ENCODE results near the gene BIVM. TPM values are rescaled to one million over a fixed set of nuclear protein-coding genes. Genes with fewer than 3 reads are reported as not detected.
A peak's percentile ranks its signal among the peaks of the same experiment; 100 is the strongest.

BIVM gene
- total RNA-seq, 2 experiments from 2014 or later: 12.9 to 13.5 TPM

DNA sequence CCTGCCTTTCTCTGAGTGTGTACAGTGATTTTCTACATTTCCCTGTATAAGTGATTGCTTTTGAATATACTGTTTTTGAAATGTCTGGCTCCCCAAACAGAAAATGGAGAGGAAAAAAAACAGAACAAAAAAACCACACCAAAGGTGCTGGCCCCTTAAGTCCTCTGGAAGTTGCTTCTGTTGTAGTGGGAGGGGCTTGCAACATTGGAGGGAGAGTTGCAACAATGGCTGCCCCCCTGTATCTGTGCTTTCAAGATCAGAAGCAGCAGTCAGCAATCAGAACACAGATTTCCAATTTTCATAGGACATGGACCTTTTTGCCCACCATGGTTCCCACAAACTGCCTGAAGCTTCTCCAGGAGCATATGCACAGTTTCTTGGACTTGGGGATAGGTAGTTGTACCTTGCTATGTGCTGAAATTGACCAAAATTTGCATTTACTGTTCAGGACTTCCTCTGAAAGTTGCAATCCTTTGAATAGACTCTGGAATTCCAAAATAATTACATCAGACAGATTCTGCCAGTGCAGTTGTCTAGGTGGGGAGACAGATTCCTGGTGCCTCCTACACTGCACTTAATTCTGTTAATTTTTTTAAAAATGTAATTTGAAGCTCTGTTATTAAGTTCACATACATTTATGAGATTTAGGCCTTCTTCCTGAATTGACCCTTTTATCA, 13.8 kb downstream of the BIVM start:
- no peak overlapping the region for H3K27ac Mint-ChIP-seq
- no peaks in the 10 kb centered on the region for H3K27me3 Mint-ChIP-seq
- H3K9me3 Mint-ChIP-seq: peaks cover 4% of the 10 kb centered on the region
- DNase-seq: no peak
- peaks cover 16% of the 10 kb centered on the region for H3K4me1 Mint-ChIP-seq
- no peak overlapping the region for H3K4me3 Mint-ChIP-seq
- peaks cover 37% of the 10 kb centered on the region for H3K36me3 Mint-ChIP-seq

DNA sequence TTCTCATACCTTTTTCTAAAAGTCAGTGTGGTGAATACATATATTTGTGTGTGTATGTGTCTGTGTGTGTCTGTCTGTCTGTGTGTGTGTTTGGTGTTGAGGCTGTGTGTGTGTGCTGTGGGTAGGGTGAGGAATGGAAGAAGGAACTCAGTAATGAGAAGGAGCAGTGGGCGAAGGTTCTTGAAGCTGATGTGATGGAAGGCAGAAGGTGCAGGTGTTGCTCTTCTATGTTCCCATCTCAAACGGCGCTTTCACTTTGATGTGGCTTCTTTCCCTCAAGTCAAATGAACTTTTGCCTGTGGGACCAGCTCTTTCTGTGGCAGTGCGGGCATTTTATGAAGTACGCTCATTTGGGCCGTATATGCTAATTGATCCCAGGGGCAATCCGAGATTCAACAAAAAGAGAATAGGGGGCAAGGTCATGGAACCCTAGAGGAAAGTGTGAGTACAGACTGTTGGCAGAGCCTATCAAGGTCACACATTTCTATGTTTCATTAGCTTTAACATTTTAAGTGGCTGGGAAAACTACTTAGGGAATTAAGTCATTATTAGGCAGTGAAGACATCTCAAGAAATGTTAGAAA, 15.2 kb downstream of the BIVM start:
- Mint-ChIP-seq H3K9me3 (peaks cover 4% of the 10 kb centered on the region), H3K4me3 (no peak overlapping the region), H3K4me1 (peaks cover 16% of the 10 kb centered on the region), H3K27ac (no peak overlapping the region), H3K27me3 (no peaks in the 10 kb centered on the region), H3K36me3 (peaks cover 38% of the 10 kb centered on the region)
- DNase-seq: no peak

DNA sequence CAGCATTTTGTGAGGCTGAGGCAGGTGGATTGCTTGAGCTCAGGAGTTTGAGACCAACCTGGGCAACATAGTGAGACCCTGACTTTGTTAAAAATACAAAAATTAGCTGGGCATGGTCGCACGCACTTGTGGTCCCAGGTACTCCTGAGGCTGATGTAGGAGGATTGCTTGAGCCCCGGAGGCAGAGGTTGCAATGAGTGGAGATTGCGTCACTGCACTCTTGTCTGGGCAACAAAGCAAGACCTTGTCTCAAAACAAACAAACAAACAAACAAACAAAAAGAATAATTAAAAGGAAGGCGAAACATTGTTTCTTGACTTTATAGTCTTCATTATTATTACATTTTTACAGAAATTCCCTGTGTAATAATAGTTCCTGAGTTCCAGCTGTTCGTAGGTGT, 15.9 kb downstream of the BIVM start:
- Mint-ChIP-seq H3K27me3 (no peaks in the 10 kb centered on the region), H3K36me3 (peaks cover 34% of the 10 kb centered on the region), H3K4me3 (no peak overlapping the region), H3K4me1 (peaks cover 16% of the 10 kb centered on the region), H3K9me3 (peaks cover 4% of the 10 kb centered on the region), H3K27ac (no peak overlapping the region)
- no peak for DNase-seq

DNA sequence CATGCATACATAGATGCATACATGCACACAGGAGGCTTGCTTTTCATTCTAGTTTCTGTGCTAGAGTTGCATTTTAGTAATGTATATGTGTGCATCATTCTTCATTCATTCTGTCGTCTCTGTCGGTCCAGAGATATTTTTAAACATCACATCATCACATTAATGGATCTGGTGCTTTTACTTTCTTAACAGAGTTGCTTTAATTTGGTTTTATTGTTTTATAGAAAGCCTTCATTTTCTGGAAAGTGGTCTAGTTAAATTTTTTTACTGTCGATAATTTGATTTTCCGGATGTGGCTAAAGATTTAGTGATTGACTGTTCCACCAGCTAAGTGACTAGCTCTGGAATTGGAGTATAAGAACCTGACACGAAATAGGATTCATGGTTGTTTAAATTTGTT, 16.9 kb downstream of the BIVM start:
- peaks cover 16% of the 10 kb centered on the region for H3K4me1 Mint-ChIP-seq
- no peak overlapping the region for H3K27ac Mint-ChIP-seq
- peaks cover 32% of the 10 kb centered on the region for H3K36me3 Mint-ChIP-seq
- no peak overlapping the region for H3K4me3 Mint-ChIP-seq
- no peaks in the 10 kb centered on the region for H3K27me3 Mint-ChIP-seq
- H3K9me3 Mint-ChIP-seq: peaks cover 4% of the 10 kb centered on the region
- DNase-seq: no peak

DNA sequence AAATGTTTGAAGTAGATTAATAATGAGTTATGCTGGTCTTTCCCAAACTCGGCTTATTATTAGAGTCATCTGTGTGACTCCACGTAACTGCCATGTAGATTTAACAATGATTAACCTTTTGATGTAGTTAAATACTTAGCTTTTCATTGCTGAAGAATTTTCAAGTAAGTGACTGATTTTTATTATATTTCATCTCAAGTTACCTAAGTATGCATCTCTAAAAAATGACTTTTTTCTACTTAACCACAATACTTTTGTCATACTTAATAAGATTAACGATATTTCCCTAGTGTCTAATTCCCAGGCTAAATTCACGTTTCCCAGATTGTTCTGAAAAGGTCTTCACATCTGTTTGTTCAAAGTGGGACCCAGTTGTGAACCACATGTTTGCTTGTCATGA, 17.8 kb downstream of the BIVM start:
- Mint-ChIP-seq H3K27ac (no peak overlapping the region), H3K9me3 (peaks cover 4% of the 10 kb centered on the region), H3K4me1 (peaks cover 16% of the 10 kb centered on the region)

DNA sequence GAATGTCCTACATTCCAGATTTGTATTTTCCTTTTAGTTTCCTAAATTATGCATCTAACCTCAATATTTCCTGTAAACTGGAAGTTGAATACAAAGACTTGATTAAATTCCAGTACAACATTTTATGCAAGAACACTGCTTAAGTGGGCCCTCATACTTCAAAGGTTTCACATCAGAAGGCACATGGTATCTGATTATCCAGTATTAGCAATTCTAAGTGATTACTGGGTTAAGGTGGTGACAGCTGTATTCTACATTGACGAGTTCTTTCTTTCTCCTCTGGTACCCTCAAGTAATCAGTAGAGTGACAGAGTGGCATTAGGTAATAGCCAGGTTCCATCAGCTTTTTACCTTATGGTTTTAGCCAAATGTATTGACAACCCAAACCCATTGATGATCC, 18.3 kb downstream of the BIVM start:
- no peaks in the 10 kb centered on the region for H3K9me3 Mint-ChIP-seq
- no peaks in the 10 kb centered on the region for H3K27me3 Mint-ChIP-seq
- no peak for DNase-seq
- H3K36me3 Mint-ChIP-seq: peaks cover 21% of the 10 kb centered on the region
- H3K4me3 Mint-ChIP-seq: no peak overlapping the region
- H3K27ac Mint-ChIP-seq: no peak overlapping the region
- peaks cover 16% of the 10 kb centered on the region for H3K4me1 Mint-ChIP-seq

More for the DNA sequence above, 17.8 kb downstream of the BIVM start:
- no peaks in the 10 kb centered on the region for H3K27me3 Mint-ChIP-seq
- H3K36me3 Mint-ChIP-seq: peaks cover 26% of the 10 kb centered on the region
- H3K4me3 Mint-ChIP-seq: no peak overlapping the region
- DNase-seq: no peak

DNA sequence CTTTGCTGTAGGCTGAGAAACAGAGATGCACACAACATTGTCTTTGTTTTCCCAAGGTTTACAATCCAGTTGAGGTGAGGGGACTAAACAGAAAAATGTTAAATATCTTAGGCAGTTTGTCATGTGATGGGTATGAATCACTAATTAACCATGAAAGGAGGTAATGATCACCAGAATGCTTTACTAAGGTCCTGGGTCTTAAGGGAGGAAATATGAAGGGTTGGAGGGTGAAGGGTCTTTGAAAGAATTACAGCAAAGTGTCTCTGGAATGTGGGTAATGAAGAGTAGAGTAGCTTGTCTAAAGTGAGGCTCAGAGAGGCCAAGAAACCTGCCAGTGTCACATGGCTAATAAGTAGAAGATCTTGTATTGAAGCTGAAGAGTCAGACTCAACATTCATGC, 19.0 kb downstream of the BIVM start:
- DNase-seq: no peak
- Mint-ChIP-seq H3K4me1 (peaks cover 14% of the 10 kb centered on the region), H3K27ac (no peak overlapping the region), H3K4me3 (no peak overlapping the region), H3K9me3 (no peaks in the 10 kb centered on the region), H3K36me3 (peaks cover 24% of the 10 kb centered on the region), H3K27me3 (no peaks in the 10 kb centered on the region)

DNA sequence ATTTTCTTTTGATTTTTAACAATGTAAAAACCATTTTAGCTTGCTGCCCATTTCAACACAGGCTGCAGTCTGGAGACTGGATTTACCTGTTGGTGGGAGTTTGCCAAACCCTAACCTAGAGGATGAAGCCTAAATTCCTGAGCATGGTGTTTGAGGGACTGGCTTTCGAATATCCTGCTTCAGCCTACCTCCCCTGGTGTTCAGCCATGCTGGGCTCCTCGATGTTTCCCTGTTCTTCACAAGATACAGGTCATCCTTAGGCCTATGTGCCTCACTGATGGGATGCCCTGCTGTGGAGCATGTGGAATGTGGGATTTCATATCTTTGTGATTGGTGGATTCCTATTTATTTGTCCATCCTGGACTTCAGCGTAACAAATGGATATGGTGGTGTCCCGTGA, 26.5 kb downstream of the BIVM start:
- Mint-ChIP-seq H3K27ac (no peak overlapping the region), H3K9me3 (no peaks in the 10 kb centered on the region)

DNA sequence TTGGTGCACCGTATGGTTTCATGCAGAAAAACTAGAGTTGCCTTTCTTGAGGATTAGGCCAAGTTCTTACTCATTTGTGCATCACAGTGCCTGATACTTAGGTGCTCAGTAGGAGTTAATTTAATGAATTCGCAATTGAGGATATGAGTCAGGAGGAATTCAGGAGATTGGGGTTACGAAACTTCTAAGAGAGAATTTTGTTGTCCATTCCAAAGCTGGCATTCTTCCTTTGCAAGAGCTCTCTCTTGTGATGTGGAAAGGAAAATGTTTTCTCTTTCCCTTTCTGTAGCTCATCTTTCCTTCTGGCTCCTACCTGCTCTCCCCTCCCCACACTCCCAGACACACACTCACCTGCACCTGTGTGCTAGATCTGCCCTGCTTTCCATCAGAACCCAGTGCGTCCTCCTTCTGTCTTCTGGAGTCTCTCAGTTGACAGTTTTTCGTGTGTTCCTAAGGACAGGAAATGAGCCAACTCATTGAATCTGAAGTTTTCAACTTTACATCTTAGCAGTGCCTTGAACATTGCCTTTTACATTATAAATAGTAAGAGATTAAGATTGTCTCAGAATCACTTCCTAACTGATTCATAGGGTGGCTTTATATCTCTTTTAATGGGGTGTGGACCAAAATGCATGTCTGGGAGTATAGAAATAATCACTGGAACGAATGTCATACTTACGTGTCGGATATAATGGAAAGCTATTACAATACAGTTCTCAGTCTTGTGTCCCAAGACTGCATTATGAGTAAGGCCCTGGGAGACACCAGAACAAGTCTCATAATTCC, 27.2 kb downstream of the BIVM start:
- H3K9me3 Mint-ChIP-seq: no peaks in the 10 kb centered on the region
- peaks cover 20% of the 10 kb centered on the region for H3K36me3 Mint-ChIP-seq
- H3K27me3 Mint-ChIP-seq: no peaks in the 10 kb centered on the region
- H3K4me3 Mint-ChIP-seq: no peak overlapping the region
- no peaks in the 10 kb centered on the region for H3K4me1 Mint-ChIP-seq
- no peak for DNase-seq
- H3K27ac Mint-ChIP-seq: no peak overlapping the region

More for the DNA sequence above, 26.5 kb downstream of the BIVM start:
- H3K4me1 Mint-ChIP-seq: no peaks in the 10 kb centered on the region
- no peak for DNase-seq
- H3K27me3 Mint-ChIP-seq: no peaks in the 10 kb centered on the region
- H3K4me3 Mint-ChIP-seq: no peak overlapping the region
- H3K36me3 Mint-ChIP-seq: peaks cover 22% of the 10 kb centered on the region

DNA sequence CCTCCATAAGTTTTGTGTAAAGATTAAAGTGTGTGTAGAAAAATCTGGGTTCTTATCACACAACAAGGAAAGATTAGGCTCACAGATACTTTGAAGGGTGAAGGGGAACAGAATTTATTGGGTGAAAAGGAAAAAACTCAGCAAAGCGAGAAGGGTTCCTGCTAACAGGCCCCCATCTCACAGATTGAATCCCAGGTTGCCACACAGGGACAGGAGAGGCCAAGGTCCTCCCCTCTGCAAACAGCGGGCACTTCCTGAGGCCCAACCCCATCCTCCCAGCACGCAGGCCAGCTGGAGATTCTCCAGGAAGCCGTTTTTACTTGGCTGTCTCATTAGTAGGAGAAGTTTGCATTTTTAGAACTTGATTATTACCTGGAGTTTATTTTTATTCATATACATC, 31.7 kb downstream of the BIVM start:
- Mint-ChIP-seq H3K36me3 (peaks cover 11% of the 10 kb centered on the region), H3K27me3 (no peaks in the 10 kb centered on the region), H3K27ac (no peak overlapping the region), H3K4me3 (no peak overlapping the region), H3K9me3 (no peaks in the 10 kb centered on the region), H3K4me1 (no peaks in the 10 kb centered on the region)
- DNase-seq: no peak

DNA sequence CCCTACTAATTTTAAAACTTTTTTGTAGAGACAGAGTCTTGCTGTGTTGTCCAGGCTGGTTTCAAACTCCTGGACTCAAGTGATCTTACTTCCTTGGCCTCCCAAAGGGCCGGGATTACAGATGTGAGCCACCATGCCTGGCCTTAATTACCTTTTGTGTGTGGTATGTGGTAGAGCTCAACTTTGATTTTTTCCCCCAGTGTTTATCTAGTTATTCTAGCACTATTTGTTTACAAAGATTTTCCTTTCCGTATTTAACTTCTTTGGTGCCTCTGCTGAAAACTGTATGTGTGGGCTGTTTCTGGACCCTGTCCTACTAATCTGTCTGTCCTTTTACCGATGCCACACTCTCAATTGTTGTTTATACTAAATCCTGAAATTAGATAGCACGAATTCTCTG, 37.6 kb downstream of the BIVM start:
- H3K4me1 Mint-ChIP-seq: no peaks in the 10 kb centered on the region

DNA sequence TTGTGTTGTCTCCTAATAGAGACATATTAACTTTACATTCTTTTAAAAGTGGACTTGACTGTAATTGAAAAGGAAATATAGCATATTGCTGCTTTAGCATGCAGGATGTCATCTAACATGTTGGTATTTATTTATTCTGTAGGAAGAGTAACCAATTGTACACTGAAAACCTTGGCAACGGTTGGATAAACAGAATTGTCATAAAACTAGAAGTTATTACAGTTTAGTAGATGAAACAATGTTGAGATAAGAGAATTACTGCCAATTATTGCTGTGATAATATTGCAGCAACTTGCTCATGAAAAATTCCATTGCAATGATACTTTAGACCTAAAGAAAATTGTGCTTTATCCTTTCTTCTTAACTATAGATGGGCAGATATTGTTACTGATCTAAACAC, 39.4 kb downstream of the BIVM start:
- Mint-ChIP-seq H3K9me3 (no peaks in the 10 kb centered on the region), H3K27me3 (no peaks in the 10 kb centered on the region), H3K36me3 (peaks cover 20% of the 10 kb centered on the region), H3K4me3 (no peak overlapping the region), H3K27ac (no peak overlapping the region), H3K4me1 (no peaks in the 10 kb centered on the region)
- no peak for DNase-seq

More for the DNA sequence above, 37.6 kb downstream of the BIVM start:
- Mint-ChIP-seq H3K36me3 (peaks cover 20% of the 10 kb centered on the region), H3K27me3 (no peaks in the 10 kb centered on the region), H3K4me3 (no peak overlapping the region), H3K27ac (no peak overlapping the region), H3K9me3 (no peaks in the 10 kb centered on the region)
- no peak for DNase-seq

DNA sequence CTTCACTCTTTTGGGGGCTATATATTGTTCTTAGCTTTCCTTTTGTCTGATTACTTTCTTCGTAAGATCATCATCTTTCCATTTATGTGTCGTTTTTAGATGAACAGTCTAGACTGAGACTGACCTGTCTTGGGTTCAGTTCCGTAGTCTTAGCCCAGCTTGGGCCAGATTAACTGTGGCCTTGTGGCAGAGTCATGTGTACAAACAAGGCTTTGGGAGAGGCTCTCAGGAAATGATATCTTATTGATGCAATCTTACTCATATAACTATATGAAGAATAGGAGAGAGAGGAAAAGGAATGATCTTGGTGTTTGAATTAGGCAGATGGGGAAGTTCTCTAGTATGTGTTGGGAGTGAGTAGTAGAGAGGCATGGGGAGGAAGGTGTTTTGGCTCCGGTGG, 40.1 kb downstream of the BIVM start:
- DNase-seq: no peak
- H3K9me3 Mint-ChIP-seq: no peaks in the 10 kb centered on the region
- peaks cover 21% of the 10 kb centered on the region for H3K36me3 Mint-ChIP-seq
- H3K27me3 Mint-ChIP-seq: no peaks in the 10 kb centered on the region
- H3K27ac Mint-ChIP-seq: no peak overlapping the region
- no peaks in the 10 kb centered on the region for H3K4me1 Mint-ChIP-seq
- no peak overlapping the region for H3K4me3 Mint-ChIP-seq

DNA sequence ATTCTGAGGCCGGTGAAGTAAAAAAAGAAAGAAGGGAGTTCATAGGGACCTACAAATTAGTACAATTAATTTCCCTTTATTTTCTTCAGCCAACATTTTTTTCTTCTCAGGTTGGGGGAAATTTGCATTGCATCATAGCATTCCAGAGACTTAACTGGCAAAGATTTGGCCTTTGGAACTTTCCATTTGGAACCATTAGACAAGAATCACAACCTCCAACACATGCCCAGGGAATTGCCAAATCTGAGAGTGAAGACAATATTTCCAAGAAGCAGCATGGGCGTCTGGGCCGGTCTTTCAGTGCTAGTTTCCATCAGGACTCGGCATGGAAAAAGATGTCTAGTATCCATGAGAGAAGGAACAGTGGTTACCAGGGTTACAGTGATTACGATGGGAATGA, 40.5 kb downstream of the BIVM start:
- Mint-ChIP-seq H3K27me3 (no peaks in the 10 kb centered on the region), H3K36me3 (peaks cover 19% of the 10 kb centered on the region), H3K9me3 (no peaks in the 10 kb centered on the region), H3K27ac (no peak overlapping the region), H3K4me1 (peaks cover 2% of the 10 kb centered on the region), H3K4me3 (no peak overlapping the region)
- no peak for DNase-seq

DNA sequence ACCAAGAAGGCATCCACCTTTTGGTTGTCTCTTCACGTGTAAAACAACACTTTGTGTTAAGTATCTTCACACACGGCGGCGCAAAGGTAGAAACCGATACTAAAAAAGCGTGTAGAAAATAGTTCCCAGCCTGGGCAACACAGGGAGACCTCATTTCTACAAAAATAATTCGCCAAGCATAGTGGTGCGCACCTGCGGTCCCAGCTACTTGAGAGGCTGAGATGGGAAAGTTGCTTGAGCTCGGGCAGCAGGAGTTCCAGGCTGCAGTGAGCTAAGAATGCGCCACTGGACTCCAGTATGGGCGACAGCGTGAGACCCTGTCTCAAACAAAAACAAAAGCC, 46.3 kb downstream of the BIVM start:
- Mint-ChIP-seq H3K4me1 (peaks cover 22% of the 10 kb centered on the region), H3K27ac (peak overlapping the region; percentile 94), H3K9me3 (no peaks in the 10 kb centered on the region), H3K27me3 (no peaks in the 10 kb centered on the region), H3K36me3 (peaks cover 10% of the 10 kb centered on the region), H3K4me3 (peak overlapping the region; percentile 89)
- DNase-seq: no peak

All from activated naive CD8-positive, alpha-beta T cell treated with anti-CD3 and anti-CD28 coated beads for 36 hours (primary cell).